ENCODE results near the gene MYO7A. TPM values are rescaled to one million over a fixed set of nuclear protein-coding genes. Genes with fewer than 3 reads are reported as not detected.

The MYO7A gene
- total RNA-seq, 1 experiment from 2014 or later = 2.5 TPM

DNA sequence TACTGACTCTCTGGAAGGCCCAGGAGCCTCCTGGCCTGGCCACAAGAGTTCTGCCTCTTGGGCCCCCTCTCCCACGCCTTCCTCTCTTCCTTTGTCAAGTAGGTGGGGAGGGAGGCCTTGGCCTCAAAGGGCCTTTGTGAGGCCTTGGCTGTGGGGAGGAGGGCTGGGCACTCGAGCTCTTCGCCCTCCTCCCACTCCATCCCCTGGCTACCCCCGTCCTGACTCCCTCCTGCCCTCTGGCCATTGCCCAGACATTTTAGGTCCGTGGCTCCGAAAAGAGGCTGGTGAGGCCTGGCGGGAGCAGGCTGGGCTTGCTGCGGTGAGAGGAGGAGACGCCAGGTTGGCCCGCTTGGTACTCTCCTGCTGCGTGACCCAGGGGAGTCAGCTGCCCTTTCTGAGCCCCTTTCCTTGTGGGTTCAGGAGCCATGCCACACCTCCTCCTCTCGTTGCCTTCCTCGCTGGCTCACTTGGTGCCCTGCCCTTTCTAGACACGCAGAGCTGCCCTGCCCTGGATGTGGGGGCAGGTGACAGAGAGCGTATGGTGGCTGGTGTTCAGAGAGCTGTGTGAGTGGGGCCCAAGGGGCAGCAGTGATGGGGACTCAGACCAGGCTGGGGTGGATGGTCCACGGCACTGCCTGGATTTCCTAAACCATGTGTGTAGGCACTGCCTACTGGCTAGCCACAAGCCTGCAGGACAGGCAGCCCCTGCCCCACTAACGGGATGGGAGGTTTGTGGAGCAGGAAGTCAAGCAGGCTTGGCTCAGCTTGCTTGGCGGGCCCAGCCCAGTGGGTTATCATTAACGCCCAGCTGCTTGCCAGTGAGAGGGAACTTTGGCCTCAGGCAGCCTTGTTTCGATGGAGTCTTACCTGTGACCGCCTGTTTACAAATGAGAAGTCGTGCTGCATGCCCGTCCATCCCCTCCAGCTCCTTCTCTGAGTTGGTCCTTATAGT is 41.2 kb upstream of the MYO7A start:
- POLR2A ChIA-PET = no interaction called here
- CTCF ChIA-PET = interaction anchor here (0.6 to 1.3 kb wide), 3 partner anchors 18 to 167 kb away, joined by 3 to 5 read pairs (median 3); no protein-coding TSS in a partner anchor
- H3K9me3 Mint-ChIP-seq = no peaks in the 10 kb centered on the region
- H3K4me1 Mint-ChIP-seq = peaks cover 12% of the 10 kb centered on the region
- no peak for ATAC-seq
- no peak overlapping the region for H3K27ac Mint-ChIP-seq
- no peak for DNase-seq (ENCODE audit: low spot score)
- H3K27me3 Mint-ChIP-seq (ENCODE audit: low read depth) = no peaks in the 10 kb centered on the region
- no peak for TF ChIP-seq ZNF671 (CRISPR knock-in tag; IDR thresholded peaks at IDR 0.05)
- no peak for TF ChIP-seq GTF2I (CRISPR knock-in tag; conservative IDR thresholded peaks at IDR 0.05)
- no peak for TF ChIP-seq TCF7 (CRISPR knock-in tag; IDR thresholded peaks at IDR 0.05; ENCODE audit: low read depth)
- TF ChIP-seq, protein P1, sequence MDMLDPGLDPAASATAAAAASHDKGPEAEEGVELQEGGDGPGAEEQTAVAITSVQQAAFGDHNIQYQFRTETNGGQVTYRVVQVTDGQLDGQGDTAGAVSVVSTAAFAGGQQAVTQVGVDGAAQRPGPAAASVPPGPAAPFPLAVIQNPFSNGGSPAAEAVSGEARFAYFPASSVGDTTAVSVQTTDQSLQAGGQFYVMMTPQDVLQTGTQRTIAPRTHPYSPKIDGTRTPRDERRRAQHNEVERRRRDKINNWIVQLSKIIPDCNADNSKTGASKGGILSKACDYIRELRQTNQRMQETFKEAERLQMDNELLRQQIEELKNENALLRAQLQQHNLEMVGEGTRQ (CRISPR knock-in tag; IDR thresholded peaks at IDR 0.05) = no peak
- TF ChIP-seq, protein P2, sequence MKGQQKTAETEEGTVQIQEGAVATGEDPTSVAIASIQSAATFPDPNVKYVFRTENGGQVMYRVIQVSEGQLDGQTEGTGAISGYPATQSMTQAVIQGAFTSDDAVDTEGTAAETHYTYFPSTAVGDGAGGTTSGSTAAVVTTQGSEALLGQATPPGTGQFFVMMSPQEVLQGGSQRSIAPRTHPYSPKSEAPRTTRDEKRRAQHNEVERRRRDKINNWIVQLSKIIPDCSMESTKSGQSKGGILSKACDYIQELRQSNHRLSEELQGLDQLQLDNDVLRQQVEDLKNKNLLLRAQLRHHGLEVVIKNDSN (CRISPR knock-in tag; IDR thresholded peaks at IDR 0.05) = no peak
- TF ChIP-seq ZNF423 (CRISPR knock-in tag; IDR thresholded peaks at IDR 0.05) = no peak
- no peak for TF ChIP-seq NR3C1 (CRISPR knock-in tag; conservative IDR thresholded peaks at IDR 0.05; ENCODE audit: low read depth)
- TF ChIP-seq SMAD4 (CRISPR knock-in tag; IDR thresholded peaks at IDR 0.05) = no peak
- TF ChIP-seq, protein P3, sequence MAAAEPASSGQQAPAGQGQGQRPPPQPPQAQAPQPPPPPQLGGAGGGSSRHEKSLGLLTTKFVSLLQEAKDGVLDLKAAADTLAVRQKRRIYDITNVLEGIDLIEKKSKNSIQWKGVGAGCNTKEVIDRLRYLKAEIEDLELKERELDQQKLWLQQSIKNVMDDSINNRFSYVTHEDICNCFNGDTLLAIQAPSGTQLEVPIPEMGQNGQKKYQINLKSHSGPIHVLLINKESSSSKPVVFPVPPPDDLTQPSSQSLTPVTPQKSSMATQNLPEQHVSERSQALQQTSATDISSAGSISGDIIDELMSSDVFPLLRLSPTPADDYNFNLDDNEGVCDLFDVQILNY (CRISPR knock-in tag; IDR thresholded peaks at IDR 0.05) = no peak
- no peak for TF ChIP-seq FOXJ3 (CRISPR knock-in tag; IDR thresholded peaks at IDR 0.05; ENCODE audit: borderline replicate concordance)
- TF ChIP-seq IRF2 (CRISPR knock-in tag; IDR thresholded peaks at IDR 0.05; ENCODE audit: borderline replicate concordance, low read depth) = no peak
- TF ChIP-seq NR2C2 (CRISPR knock-in tag; IDR thresholded peaks at IDR 0.05) = no peak
- TF ChIP-seq, protein P4, sequence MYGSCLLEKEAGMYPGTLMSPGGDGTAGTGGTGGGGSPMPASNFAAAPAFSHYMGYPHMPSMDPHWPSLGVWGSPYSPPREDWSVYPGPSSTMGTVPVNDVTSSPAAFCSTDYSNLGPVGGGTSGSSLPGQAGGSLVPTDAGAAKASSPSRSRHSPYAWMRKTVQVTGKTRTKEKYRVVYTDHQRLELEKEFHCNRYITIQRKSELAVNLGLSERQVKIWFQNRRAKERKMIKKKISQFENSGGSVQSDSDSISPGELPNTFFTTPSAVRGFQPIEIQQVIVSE (CRISPR knock-in tag; IDR thresholded peaks at IDR 0.05; ENCODE audit: borderline replicate concordance) = no peak
- TF ChIP-seq, protein P5, sequence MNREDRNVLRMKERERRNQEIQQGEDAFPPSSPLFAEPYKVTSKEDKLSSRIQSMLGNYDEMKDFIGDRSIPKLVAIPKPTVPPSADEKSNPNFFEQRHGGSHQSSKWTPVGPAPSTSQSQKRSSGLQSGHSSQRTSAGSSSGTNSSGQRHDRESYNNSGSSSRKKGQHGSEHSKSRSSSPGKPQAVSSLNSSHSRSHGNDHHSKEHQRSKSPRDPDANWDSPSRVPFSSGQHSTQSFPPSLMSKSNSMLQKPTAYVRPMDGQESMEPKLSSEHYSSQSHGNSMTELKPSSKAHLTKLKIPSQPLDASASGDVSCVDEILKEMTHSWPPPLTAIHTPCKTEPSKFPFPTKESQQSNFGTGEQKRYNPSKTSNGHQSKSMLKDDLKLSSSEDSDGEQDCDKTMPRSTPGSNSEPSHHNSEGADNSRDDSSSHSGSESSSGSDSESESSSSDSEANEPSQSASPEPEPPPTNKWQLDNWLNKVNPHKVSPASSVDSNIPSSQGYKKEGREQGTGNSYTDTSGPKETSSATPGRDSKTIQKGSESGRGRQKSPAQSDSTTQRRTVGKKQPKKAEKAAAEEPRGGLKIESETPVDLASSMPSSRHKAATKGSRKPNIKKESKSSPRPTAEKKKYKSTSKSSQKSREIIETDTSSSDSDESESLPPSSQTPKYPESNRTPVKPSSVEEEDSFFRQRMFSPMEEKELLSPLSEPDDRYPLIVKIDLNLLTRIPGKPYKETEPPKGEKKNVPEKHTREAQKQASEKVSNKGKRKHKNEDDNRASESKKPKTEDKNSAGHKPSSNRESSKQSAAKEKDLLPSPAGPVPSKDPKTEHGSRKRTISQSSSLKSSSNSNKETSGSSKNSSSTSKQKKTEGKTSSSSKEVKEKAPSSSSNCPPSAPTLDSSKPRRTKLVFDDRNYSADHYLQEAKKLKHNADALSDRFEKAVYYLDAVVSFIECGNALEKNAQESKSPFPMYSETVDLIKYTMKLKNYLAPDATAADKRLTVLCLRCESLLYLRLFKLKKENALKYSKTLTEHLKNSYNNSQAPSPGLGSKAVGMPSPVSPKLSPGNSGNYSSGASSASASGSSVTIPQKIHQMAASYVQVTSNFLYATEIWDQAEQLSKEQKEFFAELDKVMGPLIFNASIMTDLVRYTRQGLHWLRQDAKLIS (CRISPR knock-in tag; IDR thresholded peaks at IDR 0.05; ENCODE audit: borderline replicate concordance) = no peak
- TF ChIP-seq, protein P6, sequence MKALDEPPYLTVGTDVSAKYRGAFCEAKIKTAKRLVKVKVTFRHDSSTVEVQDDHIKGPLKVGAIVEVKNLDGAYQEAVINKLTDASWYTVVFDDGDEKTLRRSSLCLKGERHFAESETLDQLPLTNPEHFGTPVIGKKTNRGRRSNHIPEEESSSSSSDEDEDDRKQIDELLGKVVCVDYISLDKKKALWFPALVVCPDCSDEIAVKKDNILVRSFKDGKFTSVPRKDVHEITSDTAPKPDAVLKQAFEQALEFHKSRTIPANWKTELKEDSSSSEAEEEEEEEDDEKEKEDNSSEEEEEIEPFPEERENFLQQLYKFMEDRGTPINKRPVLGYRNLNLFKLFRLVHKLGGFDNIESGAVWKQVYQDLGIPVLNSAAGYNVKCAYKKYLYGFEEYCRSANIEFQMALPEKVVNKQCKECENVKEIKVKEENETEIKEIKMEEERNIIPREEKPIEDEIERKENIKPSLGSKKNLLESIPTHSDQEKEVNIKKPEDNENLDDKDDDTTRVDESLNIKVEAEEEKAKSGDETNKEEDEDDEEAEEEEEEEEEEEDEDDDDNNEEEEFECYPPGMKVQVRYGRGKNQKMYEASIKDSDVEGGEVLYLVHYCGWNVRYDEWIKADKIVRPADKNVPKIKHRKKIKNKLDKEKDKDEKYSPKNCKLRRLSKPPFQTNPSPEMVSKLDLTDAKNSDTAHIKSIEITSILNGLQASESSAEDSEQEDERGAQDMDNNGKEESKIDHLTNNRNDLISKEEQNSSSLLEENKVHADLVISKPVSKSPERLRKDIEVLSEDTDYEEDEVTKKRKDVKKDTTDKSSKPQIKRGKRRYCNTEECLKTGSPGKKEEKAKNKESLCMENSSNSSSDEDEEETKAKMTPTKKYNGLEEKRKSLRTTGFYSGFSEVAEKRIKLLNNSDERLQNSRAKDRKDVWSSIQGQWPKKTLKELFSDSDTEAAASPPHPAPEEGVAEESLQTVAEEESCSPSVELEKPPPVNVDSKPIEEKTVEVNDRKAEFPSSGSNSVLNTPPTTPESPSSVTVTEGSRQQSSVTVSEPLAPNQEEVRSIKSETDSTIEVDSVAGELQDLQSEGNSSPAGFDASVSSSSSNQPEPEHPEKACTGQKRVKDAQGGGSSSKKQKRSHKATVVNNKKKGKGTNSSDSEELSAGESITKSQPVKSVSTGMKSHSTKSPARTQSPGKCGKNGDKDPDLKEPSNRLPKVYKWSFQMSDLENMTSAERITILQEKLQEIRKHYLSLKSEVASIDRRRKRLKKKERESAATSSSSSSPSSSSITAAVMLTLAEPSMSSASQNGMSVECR (CRISPR knock-in tag; IDR thresholded peaks at IDR 0.05; ENCODE audit: borderline replicate concordance) = no peak
- no peak for TF ChIP-seq EMX1 (CRISPR knock-in tag; IDR thresholded peaks at IDR 0.05)
- no peak for TF ChIP-seq CREM (CRISPR knock-in tag; IDR thresholded peaks at IDR 0.05)
- TF ChIP-seq, protein P7, sequence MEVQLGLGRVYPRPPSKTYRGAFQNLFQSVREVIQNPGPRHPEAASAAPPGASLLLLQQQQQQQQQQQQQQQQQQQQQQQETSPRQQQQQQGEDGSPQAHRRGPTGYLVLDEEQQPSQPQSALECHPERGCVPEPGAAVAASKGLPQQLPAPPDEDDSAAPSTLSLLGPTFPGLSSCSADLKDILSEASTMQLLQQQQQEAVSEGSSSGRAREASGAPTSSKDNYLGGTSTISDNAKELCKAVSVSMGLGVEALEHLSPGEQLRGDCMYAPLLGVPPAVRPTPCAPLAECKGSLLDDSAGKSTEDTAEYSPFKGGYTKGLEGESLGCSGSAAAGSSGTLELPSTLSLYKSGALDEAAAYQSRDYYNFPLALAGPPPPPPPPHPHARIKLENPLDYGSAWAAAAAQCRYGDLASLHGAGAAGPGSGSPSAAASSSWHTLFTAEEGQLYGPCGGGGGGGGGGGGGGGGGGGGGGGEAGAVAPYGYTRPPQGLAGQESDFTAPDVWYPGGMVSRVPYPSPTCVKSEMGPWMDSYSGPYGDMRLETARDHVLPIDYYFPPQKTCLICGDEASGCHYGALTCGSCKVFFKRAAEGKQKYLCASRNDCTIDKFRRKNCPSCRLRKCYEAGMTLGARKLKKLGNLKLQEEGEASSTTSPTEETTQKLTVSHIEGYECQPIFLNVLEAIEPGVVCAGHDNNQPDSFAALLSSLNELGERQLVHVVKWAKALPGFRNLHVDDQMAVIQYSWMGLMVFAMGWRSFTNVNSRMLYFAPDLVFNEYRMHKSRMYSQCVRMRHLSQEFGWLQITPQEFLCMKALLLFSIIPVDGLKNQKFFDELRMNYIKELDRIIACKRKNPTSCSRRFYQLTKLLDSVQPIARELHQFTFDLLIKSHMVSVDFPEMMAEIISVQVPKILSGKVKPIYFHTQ (CRISPR knock-in tag; IDR thresholded peaks at IDR 0.05) = no peak
- TF ChIP-seq ATF1 (CRISPR knock-in tag; IDR thresholded peaks at IDR 0.05) = no peak
- H3K36me3 Mint-ChIP-seq = no peaks in the 10 kb centered on the region
- no peak overlapping the region for H3K4me3 Mint-ChIP-seq
